Endothelial cell of umbilical vein (primary cell): ENCODE results near the gene ARPC1A.
"Not testable (repeated sequence)": the region's sequence is repeated elsewhere in the genome, so short reads cannot be mapped to it uniquely, and the experiment has no call there.

Source experiments
- EZH2 ChIP-seq: IDR thresholded peaks from 2 replicates; pipeline ENCODE4 v1.6.1; 2012; ENCODE audit warnings: borderline replicate concordance, low read depth, mild to moderate bottlenecking, moderate library complexity, low read length, inconsistent platforms; ENCODE audit not compliant: severe bottlenecking
- FOS ChIP-seq: IDR thresholded peaks from 2 replicates; pipeline ENCODE4 v1.6.1; 2011; ENCODE audit warnings: mild to moderate bottlenecking, low read length, moderate library complexity, borderline replicate concordance; ENCODE audit not compliant: insufficient read depth
- GATA2 ChIP-seq: IDR thresholded peaks from 2 replicates; pipeline ENCODE4 v1.7.0; 2011; ENCODE audit warnings: low read depth, mild to moderate bottlenecking, moderate library complexity, mixed read lengths, low read length; ENCODE audit not compliant: insufficient read length, insufficient read depth
- MYC ChIP-seq: IDR thresholded peaks from one replicate; pipeline ENCODE4 v1.6.1; 2011; ENCODE audit warnings: mild to moderate bottlenecking, low read depth, low read length
- POLR2A ChIP-seq: IDR thresholded peaks from 2 replicates; pipeline ENCODE4 v1.6.1; 2012; ENCODE audit warnings: low read depth, mild to moderate bottlenecking, control low read depth, low read length
- POLR2AphosphoS5 ChIP-seq: IDR thresholded peaks from 2 replicates; pipeline ENCODE4 v1.6.1; 2012; ENCODE audit warnings: low read depth, mild to moderate bottlenecking, control low read depth, low read length, moderate library complexity; ENCODE audit not compliant: insufficient read depth
- TF ChIP-seq, protein P1 (sequence below), 2 donors: IDR thresholded peaks; 1 replicate in 1 of 2; 2 replicates in 1 of 2; pipeline ENCODE4 v1.5.1; 2011; ENCODE audit warnings: low read length in 2 of 2, mild to moderate bottlenecking in 2 of 2, moderate library complexity in 2 of 2, control low read depth in 1 of 2, inconsistent platforms in 1 of 2, low read depth in 1 of 2; ENCODE audit not compliant: insufficient read depth in 1 of 2; ENCODE audit errors: extremely low read depth in 1 of 2
- TF ChIP-seq, protein P2 (sequence below): IDR thresholded peaks from 2 replicates; pipeline ENCODE4 v1.6.1; 2011; ENCODE audit not compliant: insufficient read depth, insufficient read length

DNA sequence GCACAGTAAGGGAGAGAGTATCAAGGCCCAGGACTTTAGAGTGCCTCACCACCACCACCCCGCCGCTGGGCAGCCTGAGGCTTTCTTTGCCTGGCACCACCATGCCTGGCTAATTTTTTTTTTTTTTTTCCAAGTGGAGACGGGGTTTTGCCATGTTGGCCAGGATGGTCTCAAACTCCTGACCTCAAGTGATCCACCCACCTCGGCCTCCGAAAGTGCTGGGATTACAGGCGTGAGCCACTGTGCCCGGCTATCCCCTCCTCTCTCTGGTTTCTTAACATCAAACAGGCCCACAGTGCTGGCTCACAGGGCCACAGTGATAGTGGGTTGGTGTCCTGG is 54.0 kb downstream of the ARPC1A start:
- TF ChIP-seq POLR2A = peak; percentile 12
- TF ChIP-seq, protein P1, sequence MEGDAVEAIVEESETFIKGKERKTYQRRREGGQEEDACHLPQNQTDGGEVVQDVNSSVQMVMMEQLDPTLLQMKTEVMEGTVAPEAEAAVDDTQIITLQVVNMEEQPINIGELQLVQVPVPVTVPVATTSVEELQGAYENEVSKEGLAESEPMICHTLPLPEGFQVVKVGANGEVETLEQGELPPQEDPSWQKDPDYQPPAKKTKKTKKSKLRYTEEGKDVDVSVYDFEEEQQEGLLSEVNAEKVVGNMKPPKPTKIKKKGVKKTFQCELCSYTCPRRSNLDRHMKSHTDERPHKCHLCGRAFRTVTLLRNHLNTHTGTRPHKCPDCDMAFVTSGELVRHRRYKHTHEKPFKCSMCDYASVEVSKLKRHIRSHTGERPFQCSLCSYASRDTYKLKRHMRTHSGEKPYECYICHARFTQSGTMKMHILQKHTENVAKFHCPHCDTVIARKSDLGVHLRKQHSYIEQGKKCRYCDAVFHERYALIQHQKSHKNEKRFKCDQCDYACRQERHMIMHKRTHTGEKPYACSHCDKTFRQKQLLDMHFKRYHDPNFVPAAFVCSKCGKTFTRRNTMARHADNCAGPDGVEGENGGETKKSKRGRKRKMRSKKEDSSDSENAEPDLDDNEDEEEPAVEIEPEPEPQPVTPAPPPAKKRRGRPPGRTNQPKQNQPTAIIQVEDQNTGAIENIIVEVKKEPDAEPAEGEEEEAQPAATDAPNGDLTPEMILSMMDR (IDR thresholded peaks at IDR 0.05; ENCODE audit: extremely low read depth in 1 of 2, insufficient read depth in 1 of 2, low read depth in 1 of 2, low read length in 2 of 2) = not testable (repeated sequence)
- TF ChIP-seq, protein P2, sequence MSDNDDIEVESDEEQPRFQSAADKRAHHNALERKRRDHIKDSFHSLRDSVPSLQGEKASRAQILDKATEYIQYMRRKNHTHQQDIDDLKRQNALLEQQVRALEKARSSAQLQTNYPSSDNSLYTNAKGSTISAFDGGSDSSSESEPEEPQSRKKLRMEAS = not testable (repeated sequence)
- TF ChIP-seq EZH2, POLR2AphosphoS5, MYC, FOS, GATA2: not testable (repeated sequence)
